Activated T-helper 1 cell treated with anti-CD3 and anti-CD28 coated beads, Interleukin-12 subunit alpha, Interleukin-12 subunit beta, Interleukin-2, Interleukin-4 antibody, amounts not matched to agents 30 ng/mL and 10 ng/mL and 1 ng/mL, durations not matched to agents 14 hours and 24 hours and 36 hours (primary cell): ENCODE results near the gene SCYGR1. TPM values are rescaled to one million over a fixed set of nuclear protein-coding genes. Genes with fewer than 3 reads are reported as not detected.
"Not testable (repeated sequence)": the region's sequence is repeated elsewhere in the genome, so short reads cannot be mapped to it uniquely, and the experiment has no call there.

Experiments
- DNase-seq: peaks from one replicate; pipeline ENCODE4 v3.0.0; 2021; ENCODE audit warnings: low spot score
- H3K27ac Mint-ChIP-seq: one replicate; pipeline ENCODE4 v1.8.0; 2021; ENCODE audit warnings: mild to moderate bottlenecking, mixed read lengths
- H3K27me3 Mint-ChIP-seq: one replicate; pipeline ENCODE4 v1.8.0; 2022; ENCODE audit warnings: mild to moderate bottlenecking, moderate library complexity, mixed read lengths; ENCODE audit not compliant: insufficient read depth
- H3K36me3 Mint-ChIP-seq: one replicate; pipeline ENCODE4 v1.8.0; 2021; ENCODE audit warnings: low read depth, mixed read lengths
- H3K4me1 Mint-ChIP-seq: one replicate; pipeline ENCODE4 v1.8.0; 2021; ENCODE audit warnings: low read depth, mixed read lengths
- H3K4me3 Mint-ChIP-seq: one replicate; pipeline ENCODE4 v1.8.0; 2021; ENCODE audit warnings: mild to moderate bottlenecking, moderate library complexity, mixed read lengths
- H3K9me3 Mint-ChIP-seq: one replicate; pipeline ENCODE4 v1.8.0; 2021; ENCODE audit warnings: mixed read lengths
- intact Hi-C: fragments of 100-400 bp; cut with micrococcal nuclease; formaldehyde crosslinking; loops from one replicate; pipeline ENCODE4 v1.15.1; 2024
- total RNA-seq: library from RNA; stranded (reverse); gene quantifications from 2 replicates; pipeline ENCODE4 v1.2.3, GENCODE V29; 2022

Gene SCYGR1
- total RNA-seq, 1 donor from 2014 or later = not detected

DNA sequence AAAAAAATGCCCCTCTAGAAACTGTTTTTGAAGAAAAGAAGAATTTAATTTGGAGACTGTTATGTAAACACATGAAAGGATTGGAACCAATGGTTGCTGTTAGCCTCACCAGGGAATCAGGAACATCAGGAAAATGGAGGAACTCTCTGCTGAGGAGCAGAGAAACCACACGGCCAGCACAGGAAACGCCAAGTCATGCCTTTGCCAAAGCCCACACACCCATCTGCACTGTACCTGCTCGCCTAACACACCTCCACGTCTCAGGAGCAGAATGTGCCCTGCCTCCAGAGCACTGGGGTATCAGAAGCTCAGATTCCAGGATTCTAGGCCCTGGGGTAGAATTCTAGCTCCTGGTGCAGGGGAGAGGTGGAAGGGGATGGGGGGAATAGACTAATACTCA, 9.8 kb upstream of the SCYGR1 start:
- no peaks in the 10 kb centered on the region for H3K9me3 Mint-ChIP-seq

DNA sequence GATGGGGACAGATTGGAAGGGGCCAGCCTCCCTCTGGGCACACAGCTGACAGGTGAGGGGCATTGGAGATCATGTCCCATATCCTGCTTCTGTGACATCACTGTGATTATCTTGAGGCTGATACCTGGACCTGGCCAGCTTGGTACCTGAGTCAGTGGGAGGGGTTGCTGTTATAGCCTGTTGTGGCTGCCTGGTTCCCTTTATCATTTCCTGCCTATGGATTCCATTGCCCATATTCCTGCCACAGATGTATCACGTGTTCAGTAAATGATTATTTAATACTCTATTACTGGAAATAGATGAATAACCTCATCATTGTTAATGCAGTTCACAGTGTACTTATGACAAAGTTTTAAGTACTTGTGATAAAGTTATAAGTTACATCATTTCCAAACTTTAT, 7.8 kb upstream of the SCYGR1 start:
- Mint-ChIP-seq H3K27me3 (no peaks in the 10 kb centered on the region), H3K27ac (no peak overlapping the region)

More for the DNA sequence above, 9.8 kb upstream of the SCYGR1 start:
- no peak overlapping the region for H3K27ac Mint-ChIP-seq
- no peak overlapping the region for H3K4me3 Mint-ChIP-seq
- H3K27me3 Mint-ChIP-seq = peaks cover 2% of the 10 kb centered on the region
- intact Hi-C loops = no loop called here
- no peak for DNase-seq
- H3K4me1 Mint-ChIP-seq = peaks cover 9% of the 10 kb centered on the region
- no peaks in the 10 kb centered on the region for H3K36me3 Mint-ChIP-seq

DNA sequence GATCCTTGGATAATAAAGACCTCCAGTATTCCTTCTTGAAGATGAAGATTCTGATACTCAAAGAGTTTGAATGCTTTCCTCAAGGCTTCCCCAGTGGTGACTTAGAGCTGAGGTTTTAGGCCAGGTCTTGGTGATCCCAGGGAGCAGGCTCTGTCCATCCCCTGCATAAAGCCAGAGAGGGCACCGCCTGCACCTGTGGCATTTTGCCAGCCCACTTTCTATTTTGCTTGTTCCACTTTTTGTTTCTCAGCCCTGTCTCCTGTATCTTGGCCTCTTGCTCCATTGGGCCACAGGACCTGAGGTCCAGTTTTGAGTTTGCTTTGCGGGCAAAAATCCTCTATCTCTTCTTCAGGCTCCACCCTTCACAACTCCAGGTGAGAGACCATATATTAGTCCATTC, 6.7 kb upstream of the SCYGR1 start:
- Mint-ChIP-seq H3K27ac (no peak overlapping the region), H3K4me1 (peaks cover 9% of the 10 kb centered on the region), H3K36me3 (no peaks in the 10 kb centered on the region), H3K27me3 (no peaks in the 10 kb centered on the region), H3K9me3 (no peaks in the 10 kb centered on the region), H3K4me3 (no peak overlapping the region)
- no peak for DNase-seq
- intact Hi-C loops = no loop called here

More for the DNA sequence above, 7.8 kb upstream of the SCYGR1 start:
- Mint-ChIP-seq H3K36me3 (no peaks in the 10 kb centered on the region), H3K9me3 (no peaks in the 10 kb centered on the region), H3K4me1 (peaks cover 9% of the 10 kb centered on the region), H3K4me3 (no peak overlapping the region)
- intact Hi-C loops = no loop called here
- no peak for DNase-seq

DNA sequence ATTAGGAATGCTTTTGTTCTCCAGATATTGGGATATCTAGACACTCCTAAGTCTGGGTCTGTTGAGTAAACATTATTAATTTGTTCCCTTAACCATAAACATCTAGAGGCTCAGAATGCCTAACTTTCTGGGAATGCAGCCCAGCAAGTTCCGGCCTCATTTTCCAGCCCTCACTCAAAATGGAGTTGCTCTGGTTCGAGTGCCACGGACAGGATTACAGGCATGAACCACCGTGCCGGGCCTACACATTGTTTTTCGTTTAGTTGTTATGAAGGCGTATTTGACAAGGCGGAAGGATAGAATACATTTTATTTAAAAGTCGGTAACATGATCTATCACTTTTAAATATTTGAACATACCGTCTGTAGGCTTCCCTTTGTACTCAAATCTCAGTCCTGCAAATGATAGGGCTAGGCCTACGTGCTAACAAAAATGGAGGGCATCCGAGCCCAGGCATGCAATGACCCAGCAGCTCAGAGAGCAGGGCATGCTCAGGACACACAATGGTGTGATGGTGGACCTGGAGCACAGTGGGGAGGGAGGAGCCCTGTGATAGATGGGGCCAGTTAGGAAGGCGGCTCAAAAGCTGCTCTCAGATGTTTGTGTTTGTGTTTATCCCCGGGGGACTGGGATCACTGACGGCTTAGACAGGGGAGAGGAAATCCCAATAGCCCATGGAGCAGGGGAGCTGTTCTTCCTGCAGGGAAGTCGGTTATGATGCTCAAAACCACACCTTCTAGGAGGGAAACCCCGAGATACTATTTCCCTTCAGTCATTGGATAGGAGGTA, 2.9 kb upstream of the SCYGR1 start:
- DNase-seq = no peak
- no peaks in the 10 kb centered on the region for H3K9me3 Mint-ChIP-seq
- H3K27me3 Mint-ChIP-seq = no peaks in the 10 kb centered on the region
- no peak overlapping the region for H3K4me3 Mint-ChIP-seq
- H3K4me1 Mint-ChIP-seq = no peaks in the 10 kb centered on the region
- intact Hi-C loops = no loop called here
- H3K27ac Mint-ChIP-seq = no peak overlapping the region
- no peaks in the 10 kb centered on the region for H3K36me3 Mint-ChIP-seq

DNA sequence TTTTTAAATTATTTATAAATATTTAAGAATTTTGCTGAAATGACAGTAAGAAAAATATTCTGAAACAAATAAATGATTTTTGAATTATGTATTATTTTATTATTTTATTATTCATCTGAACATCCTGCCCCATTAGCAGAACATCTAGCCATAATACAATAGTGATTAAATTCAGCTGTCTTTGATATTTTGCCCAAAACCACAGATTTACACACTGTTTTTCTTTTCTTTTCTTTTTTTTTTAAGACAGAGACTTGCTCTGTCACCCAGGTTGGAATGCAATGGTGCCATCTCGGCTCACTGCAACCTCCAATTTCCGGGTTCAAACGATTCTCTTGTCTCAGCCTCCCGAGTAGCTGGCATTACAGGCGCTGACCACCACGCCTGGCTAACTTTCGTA, 1.9 kb upstream of the SCYGR1 start:
- no peaks in the 10 kb centered on the region for H3K27me3 Mint-ChIP-seq

DNA sequence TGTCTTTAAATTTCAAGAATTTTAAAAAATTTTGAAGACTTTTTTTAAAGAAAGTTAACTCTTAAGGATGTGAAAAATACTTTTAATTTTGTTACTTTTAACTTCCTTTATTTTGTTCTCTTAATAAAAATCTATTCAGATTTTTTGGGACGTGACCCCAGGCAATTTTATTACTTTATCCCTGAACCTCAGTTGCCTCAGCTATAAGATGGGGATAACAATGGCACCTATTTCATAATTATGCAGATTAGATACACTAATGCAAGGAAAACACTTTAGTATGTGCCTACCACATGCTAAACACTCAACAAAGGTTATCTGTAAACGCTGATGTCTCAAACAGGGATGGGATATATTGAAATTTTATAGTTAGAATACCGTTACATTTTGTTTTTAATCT, 1.5 kb upstream of the SCYGR1 start:
- no peaks in the 10 kb centered on the region for H3K9me3 Mint-ChIP-seq
- no peaks in the 10 kb centered on the region for H3K27me3 Mint-ChIP-seq
- H3K27ac Mint-ChIP-seq = no peak overlapping the region
- H3K36me3 Mint-ChIP-seq = no peaks in the 10 kb centered on the region
- intact Hi-C loops = no loop called here
- no peaks in the 10 kb centered on the region for H3K4me1 Mint-ChIP-seq
- no peak overlapping the region for H3K4me3 Mint-ChIP-seq
- no peak for DNase-seq

More for the DNA sequence above, 1.9 kb upstream of the SCYGR1 start:
- H3K4me1 Mint-ChIP-seq = no peaks in the 10 kb centered on the region
- no peak for DNase-seq
- H3K36me3 Mint-ChIP-seq = no peaks in the 10 kb centered on the region
- H3K4me3 Mint-ChIP-seq = no peak overlapping the region
- intact Hi-C loops = no loop called here
- H3K9me3 Mint-ChIP-seq = no peaks in the 10 kb centered on the region
- H3K27ac Mint-ChIP-seq = no peak overlapping the region

DNA sequence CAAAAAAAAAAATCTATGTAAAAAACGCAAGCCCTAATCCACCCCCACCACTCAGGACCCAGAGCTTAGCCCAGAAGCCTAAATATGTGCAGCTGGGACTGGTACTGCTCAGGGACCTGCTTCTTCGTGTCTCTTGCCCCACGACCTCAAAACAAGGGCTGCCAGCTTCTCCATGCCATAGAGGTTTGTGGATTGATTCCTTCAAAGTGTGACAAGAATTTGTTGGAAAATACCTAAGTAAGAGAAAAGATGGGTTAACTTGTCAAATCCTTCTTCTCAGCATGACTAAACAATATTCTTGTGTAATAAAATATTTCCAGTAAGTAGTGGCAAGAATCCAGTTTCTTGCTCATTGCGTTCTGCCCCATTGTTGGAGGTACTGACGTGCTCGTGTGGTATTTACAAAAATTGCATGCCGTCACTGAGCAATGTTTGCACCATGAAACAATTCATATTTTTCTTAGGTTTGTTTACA, 825 bp upstream of the SCYGR1 start:
- Mint-ChIP-seq H3K27me3 (no peaks in the 10 kb centered on the region), H3K4me1 (no peaks in the 10 kb centered on the region), H3K9me3 (no peaks in the 10 kb centered on the region), H3K4me3 (no peak overlapping the region), H3K27ac (no peak overlapping the region), H3K36me3 (no peaks in the 10 kb centered on the region)
- no peak for DNase-seq
- intact Hi-C loops = no loop called here

DNA sequence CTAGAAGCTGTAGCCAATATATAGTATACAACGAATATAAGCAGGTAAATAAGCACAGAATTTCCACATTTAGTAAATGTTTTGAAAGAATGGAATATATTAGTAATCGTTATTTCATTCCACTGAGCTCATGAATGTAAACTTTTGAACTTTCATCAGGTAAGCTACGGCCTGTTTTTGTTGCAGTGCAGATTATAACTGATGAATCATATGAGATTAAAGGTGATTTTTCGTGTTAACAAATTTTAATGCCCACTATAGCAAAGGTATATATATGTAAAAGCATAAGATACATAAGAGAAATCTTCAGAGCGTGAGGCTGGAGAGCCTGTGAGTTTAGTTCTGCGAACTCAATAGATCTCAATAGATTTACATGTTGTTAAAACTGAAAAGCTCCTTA, 1.1 kb downstream of the SCYGR1 start:
- H3K27ac Mint-ChIP-seq = no peak overlapping the region
- DNase-seq = no peak
- H3K4me3 Mint-ChIP-seq = no peak overlapping the region
- no peaks in the 10 kb centered on the region for H3K4me1 Mint-ChIP-seq
- no peaks in the 10 kb centered on the region for H3K27me3 Mint-ChIP-seq
- intact Hi-C loops = no loop called here
- H3K36me3 Mint-ChIP-seq = no peaks in the 10 kb centered on the region
- H3K9me3 Mint-ChIP-seq = peaks cover 4% of the 10 kb centered on the region

DNA sequence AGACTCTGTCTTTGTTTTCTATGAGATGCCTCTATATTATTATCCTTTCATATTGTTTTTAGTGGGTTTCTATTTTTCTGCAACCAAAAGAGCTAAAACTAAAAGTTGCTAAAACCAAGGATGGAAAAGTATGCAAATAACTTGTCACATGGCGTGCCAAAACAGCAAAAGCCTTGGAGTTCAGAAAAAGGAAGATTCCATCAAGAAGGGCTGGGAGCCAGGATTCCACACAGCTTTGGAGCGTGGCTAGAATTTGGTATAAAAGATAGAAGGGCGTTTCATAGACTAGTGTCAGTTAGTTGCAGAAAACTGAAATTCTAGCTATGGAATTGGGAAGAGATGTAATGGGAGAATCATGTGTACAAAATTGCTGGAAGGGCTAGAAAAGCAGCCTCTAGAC, 4.1 kb downstream of the SCYGR1 start:
- no peak for DNase-seq
- intact Hi-C loops = no loop called here
- no peaks in the 10 kb centered on the region for H3K4me1 Mint-ChIP-seq
- peaks cover 6% of the 10 kb centered on the region for H3K9me3 Mint-ChIP-seq
- no peaks in the 10 kb centered on the region for H3K36me3 Mint-ChIP-seq
- no peak overlapping the region for H3K27ac Mint-ChIP-seq
- no peak overlapping the region for H3K4me3 Mint-ChIP-seq
- no peaks in the 10 kb centered on the region for H3K27me3 Mint-ChIP-seq

DNA sequence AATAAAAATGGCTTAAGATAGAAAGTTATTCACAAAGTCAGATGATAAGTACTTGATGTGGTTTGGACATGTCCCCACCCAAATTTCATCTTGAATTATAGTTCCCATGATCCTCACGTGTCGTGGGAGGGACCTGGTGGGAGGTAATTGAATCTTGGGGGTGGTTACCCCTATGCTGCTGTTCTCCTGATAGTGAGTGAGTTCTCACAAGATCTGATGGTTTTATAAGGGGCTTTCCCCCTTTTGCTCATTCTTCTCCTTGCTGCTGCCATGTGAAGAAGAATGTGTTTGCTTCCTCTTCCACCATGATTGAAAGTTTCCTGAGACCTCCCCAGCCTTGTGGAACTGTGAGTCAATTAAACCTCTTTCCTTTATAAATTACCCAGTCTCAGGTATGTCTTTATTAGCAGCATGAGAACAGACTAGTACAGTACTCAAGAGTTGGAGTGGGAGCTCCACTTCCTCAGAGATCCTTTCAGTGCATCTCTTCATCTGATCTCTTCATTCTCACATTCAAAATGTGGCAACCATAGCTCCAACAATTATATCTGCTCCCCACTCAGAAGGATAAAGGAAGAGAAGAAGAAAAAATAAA, 5.4 kb downstream of the SCYGR1 start:
- DNase-seq, H3K27me3 Mint-ChIP-seq, H3K9me3 Mint-ChIP-seq, H3K36me3 Mint-ChIP-seq, H3K4me1 Mint-ChIP-seq, H3K4me3 Mint-ChIP-seq, H3K27ac Mint-ChIP-seq, intact Hi-C loops: not testable (repeated sequence)

DNA sequence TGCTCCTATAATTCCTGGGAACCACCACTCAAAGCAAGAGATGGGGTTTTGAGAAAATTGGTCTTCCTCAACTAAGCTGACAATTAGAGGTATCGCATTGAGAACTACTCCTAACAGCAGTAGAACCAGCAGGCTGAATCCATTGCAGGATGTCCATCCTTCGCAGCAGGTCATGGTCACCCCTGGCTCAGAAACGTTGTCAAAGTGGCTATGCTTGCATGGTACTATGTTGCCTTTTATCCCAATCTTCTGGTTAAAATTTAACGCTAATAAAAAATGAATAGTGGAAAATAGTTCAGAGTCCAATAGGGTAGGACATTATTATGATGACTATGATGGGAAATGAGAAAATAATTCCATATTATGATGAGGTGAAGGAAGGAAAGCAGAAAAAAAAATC, 8.7 kb downstream of the SCYGR1 start, which contains the start of gene TM4SF20:
TM4SF20 (minus strand) TSS at position 212 of the 400 bp plus-strand sequence; CDS start at position 174, 38 bp downstream.
- Mint-ChIP-seq H3K9me3 (peaks cover 6% of the 10 kb centered on the region), H3K27me3 (no peaks in the 10 kb centered on the region), H3K36me3 (no peaks in the 10 kb centered on the region), H3K4me3 (no peak within 1 kb of the TSS), H3K27ac (no peak within 1 kb of the TSS), H3K4me1 (peaks cover 7% of the 10 kb centered on the region)
- intact Hi-C loops = no loop called here
- DNase-seq = no peak

DNA sequence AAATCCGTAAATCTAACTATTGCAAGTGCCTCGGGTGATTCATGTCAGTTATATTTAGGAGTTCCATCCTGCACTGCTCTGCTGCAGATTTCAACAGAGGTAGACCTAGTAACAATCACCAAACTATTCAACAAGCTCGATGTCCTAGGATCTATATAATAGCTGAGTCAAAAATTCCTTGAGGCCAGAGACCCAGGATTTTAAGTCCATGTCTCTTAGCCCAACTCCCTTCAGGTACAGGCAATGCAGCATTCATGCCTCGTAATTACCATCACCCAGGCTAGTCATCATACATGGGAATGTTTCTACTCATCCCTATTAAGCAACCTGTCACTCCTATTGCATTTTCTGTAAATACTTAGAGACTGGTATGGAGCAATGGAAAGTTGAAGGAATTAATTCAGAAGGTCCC, 9.4 kb downstream of the SCYGR1 start:
- DNase-seq = no peak
- H3K36me3 Mint-ChIP-seq = no peaks in the 10 kb centered on the region
- H3K27ac Mint-ChIP-seq = no peak overlapping the region
- no peaks in the 10 kb centered on the region for H3K27me3 Mint-ChIP-seq
- H3K9me3 Mint-ChIP-seq = peaks cover 6% of the 10 kb centered on the region
- intact Hi-C loops = no loop called here
- H3K4me1 Mint-ChIP-seq = peaks cover 7% of the 10 kb centered on the region
- no peak overlapping the region for H3K4me3 Mint-ChIP-seq

DNA sequence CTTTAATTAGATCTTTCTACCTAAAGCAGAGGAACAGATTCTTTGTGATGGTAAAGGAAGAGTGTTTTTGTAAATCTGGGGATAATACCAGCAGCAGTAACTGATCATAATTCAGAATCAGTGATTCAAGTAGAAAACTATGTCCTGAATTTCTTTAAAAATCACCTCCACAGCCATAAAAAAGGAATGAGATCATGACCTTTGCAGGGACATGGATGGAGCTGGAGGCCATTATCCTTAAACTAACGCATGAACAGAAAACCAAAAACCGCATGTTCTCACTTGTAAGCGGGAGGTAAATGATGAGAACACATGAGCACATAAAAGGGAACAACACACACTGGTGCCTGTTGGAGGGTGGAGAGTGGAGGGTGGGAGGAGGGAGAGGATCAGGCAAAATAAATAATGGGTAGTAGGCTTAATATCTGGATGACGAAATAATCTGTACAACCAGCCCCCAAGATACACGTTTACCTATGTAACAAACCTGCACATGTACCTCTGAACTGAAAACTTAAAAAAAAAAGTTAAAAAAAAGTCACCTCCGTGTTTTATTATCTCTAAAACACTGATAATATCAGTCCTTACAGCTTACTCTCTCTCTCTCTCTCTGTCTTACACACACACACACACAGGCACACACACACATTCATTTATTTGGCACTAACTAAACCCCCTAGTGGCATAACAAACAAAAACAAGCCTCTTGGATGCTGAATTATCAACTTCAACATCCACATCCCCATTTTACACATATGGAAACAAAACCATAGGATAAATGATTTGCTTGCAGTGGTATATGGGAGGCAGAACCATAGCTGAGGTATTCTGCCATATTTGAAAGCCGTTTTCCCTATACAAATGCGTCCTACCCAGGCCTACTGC, 10.0 kb downstream of the SCYGR1 start:
- no peak for DNase-seq
- peaks cover 6% of the 10 kb centered on the region for H3K9me3 Mint-ChIP-seq

More for the DNA sequence above, 10.0 kb downstream of the SCYGR1 start:
- Mint-ChIP-seq H3K4me1 (peaks cover 7% of the 10 kb centered on the region), H3K4me3 (no peak overlapping the region), H3K27ac (no peak overlapping the region), H3K36me3 (no peaks in the 10 kb centered on the region), H3K27me3 (no peaks in the 10 kb centered on the region)
- intact Hi-C loops = no loop called here
